SU-DHL-6 (cell line): Measurements from ENCODE around the gene RPS3.

Experiments
- H2AFZ ChIP-seq: fragments of 200-600 bp; sonication (generic); 2 replicates; pipeline ENCODE4 v1.6.1; 2014; ENCODE audit warnings: low read depth, mild to moderate bottlenecking, moderate library complexity, mixed read lengths, antibody characterized with exemption, low read length; ENCODE audit not compliant: severe bottlenecking
- H3F3A ChIP-seq: fragments of 200-600 bp; shearing (Covaris generic); 2 replicates; pipeline ENCODE4 v1.6.0; 2016; ENCODE audit warnings: antibody characterized with exemption, mild to moderate bottlenecking; ENCODE audit not compliant: insufficient read depth
- H3K27ac ChIP-seq: fragments of 200-600 bp; sonication (generic); 2 replicates; pipeline ENCODE4 v1.5.1; 2016; ENCODE audit warnings: low read depth, mild to moderate bottlenecking, low read length, moderate library complexity, mixed read lengths
- H3K27me3 ChIP-seq: fragments of 200-600 bp; sonication (generic), shearing (Covaris generic); 2 replicates; pipeline ENCODE4 v1.6.0; 2014; ENCODE audit warnings: mild to moderate bottlenecking, low read length
- H3K36me3 ChIP-seq: fragments of 200-600 bp; sonication (generic); 2 replicates; pipeline ENCODE4 v1.6.1; 2014; ENCODE audit warnings: mild to moderate bottlenecking, low read length, mixed read lengths
- H3K4me2 ChIP-seq: fragments of 300-600, 200-600 bp; shearing (Covaris generic), sonication (generic); 2 replicates; pipeline ENCODE4 v1.6.0; 2014; ENCODE audit warnings: low read length, low read depth, mild to moderate bottlenecking; ENCODE audit not compliant: poor library complexity, severe bottlenecking
- H3K4me3 ChIP-seq: fragments of 200-600 bp; sonication (generic); 2 replicates; pipeline ENCODE4 v1.5.1; 2014; ENCODE audit warnings: antibody characterized with exemption, low read length, mild to moderate bottlenecking, mixed read lengths; ENCODE audit not compliant: insufficient read depth, poor library complexity, severe bottlenecking
- H3K79me2 ChIP-seq: fragments of 200-600 bp; sonication (generic); 2 replicates; pipeline ENCODE4 v1.6.1; 2014; ENCODE audit warnings: mild to moderate bottlenecking, low read length, moderate library complexity; ENCODE audit not compliant: insufficient read depth
- H3K9ac ChIP-seq: fragments of 200-600 bp; sonication (generic); 2 replicates; pipeline ENCODE4 v1.7.0; 2014; ENCODE audit warnings: mild to moderate bottlenecking, low read length
- H3K9me2 ChIP-seq: fragments of 200-600 bp; sonication (generic); replicated peaks from 2 replicates; pipeline ENCODE4 v1.6.1; 2014; ENCODE audit warnings: low read length; ENCODE audit not compliant: insufficient read depth
- H3K9me3 ChIP-seq: fragments of 200-600 bp; sonication (generic); 2 replicates; pipeline ENCODE4 v1.6.1; 2014; ENCODE audit warnings: low read length, mixed read lengths; ENCODE audit not compliant: insufficient read depth
- H4K20me1 ChIP-seq: fragments of 200-600 bp; sonication (generic); 2 replicates; pipeline ENCODE4 v1.6.1; 2014; ENCODE audit warnings: low read depth, mild to moderate bottlenecking, antibody characterized with exemption, low read length, moderate library complexity, mixed read lengths
- EZH2phosphoT487 ChIP-seq: fragments of 200-600 bp; sonication (generic), shearing (Covaris generic); conservative IDR thresholded peaks from 2 replicates; pipeline ENCODE4 v1.6.1; 2018; ENCODE audit warnings: mild to moderate bottlenecking, antibody characterized with exemption, low read length, moderate library complexity, mixed read lengths
- TF ChIP-seq, protein P1 (sequence below): fragments of 200-600 bp; sonication (generic); IDR thresholded peaks from one replicate; pipeline ENCODE4 v1.5.1; 2017; ENCODE audit warnings: antibody characterized with exemption, mild to moderate bottlenecking, low read length, moderate library complexity; ENCODE audit not compliant: insufficient read depth, poor library complexity, severe bottlenecking

Gene RPS3

DNA sequence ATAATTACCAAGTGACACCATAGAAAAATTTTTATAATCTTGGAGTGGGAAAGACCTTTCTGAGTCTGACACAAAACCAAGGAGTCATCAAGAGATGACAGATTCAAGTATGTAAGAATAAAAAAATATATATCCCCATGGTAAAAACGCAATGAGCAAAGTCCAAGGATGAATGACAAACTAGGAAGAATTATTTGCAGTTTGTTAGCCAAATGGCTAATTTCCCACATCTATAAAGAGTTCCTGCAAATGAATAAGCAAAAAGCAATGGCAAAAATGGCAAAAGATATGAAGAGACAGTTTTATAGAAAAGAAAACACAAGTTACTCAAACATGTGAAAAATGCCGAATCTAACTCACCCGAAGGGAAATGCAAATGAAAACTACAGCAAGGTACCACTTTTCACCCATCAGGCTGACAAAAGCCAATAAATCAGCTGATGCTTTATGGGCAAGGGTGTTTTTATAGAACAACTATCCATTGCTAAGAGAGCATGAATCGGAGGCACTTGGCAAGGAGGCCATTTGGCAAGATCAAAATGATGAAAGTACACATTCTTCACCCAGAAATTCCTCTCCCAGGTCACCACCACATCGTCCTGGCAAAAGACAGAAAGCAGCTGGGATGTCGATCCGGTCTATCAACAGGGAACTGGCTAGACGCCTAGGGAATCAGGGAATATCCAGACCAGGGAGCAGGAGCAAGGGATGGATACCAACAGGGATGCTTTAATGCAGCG is 54.8 kb downstream of the RPS3 start:
- H2AFZ ChIP-seq = no peak overlapping the region
- H3K27ac ChIP-seq = no peak overlapping the region
- no peaks in the 10 kb centered on the region for H4K20me1 ChIP-seq
- no peaks in the 10 kb centered on the region for H3K79me2 ChIP-seq
- H3K9me2 ChIP-seq = no peaks in the 10 kb centered on the region
- H3K9me3 ChIP-seq = no peaks in the 10 kb centered on the region
- no peak overlapping the region for H3K4me3 ChIP-seq
- no peak overlapping the region for H3K9ac ChIP-seq
- no peaks in the 10 kb centered on the region for H3F3A ChIP-seq
- no peak for TF ChIP-seq EZH2phosphoT487
- TF ChIP-seq, protein P1, sequence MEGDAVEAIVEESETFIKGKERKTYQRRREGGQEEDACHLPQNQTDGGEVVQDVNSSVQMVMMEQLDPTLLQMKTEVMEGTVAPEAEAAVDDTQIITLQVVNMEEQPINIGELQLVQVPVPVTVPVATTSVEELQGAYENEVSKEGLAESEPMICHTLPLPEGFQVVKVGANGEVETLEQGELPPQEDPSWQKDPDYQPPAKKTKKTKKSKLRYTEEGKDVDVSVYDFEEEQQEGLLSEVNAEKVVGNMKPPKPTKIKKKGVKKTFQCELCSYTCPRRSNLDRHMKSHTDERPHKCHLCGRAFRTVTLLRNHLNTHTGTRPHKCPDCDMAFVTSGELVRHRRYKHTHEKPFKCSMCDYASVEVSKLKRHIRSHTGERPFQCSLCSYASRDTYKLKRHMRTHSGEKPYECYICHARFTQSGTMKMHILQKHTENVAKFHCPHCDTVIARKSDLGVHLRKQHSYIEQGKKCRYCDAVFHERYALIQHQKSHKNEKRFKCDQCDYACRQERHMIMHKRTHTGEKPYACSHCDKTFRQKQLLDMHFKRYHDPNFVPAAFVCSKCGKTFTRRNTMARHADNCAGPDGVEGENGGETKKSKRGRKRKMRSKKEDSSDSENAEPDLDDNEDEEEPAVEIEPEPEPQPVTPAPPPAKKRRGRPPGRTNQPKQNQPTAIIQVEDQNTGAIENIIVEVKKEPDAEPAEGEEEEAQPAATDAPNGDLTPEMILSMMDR = no peak
- no peaks in the 10 kb centered on the region for H3K27me3 ChIP-seq
- no peak overlapping the region for H3K4me2 ChIP-seq
- H3K36me3 ChIP-seq = no peaks in the 10 kb centered on the region

DNA sequence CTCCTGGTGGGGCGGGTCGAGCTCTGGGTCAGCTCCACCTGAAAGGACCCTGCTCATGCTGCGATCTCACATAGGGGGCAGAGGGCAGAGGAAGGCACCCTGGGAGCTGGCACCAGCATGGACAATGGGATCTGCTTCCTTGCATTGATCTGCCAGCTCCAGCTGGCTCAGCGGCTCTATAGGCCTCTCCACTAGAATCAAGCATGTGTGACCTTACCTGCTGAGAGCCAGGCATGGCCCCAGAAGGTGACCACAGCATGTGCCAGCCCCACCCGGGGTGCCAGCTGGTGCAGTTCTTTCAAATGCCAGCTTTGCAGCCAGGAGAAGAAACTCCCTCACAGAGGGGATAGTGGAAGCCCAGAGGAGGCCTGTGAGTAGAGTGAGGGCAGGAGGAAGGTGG is 55.7 kb downstream of the RPS3 start:
- Histone ChIP-seq H4K20me1 (no peaks in the 10 kb centered on the region), H3K36me3 (no peaks in the 10 kb centered on the region), H3K9me2 (no peaks in the 10 kb centered on the region), H3K4me3 (no peak overlapping the region), H3F3A (no peaks in the 10 kb centered on the region), H3K9ac (no peak overlapping the region), H3K4me2 (no peak overlapping the region), H2AFZ (no peak overlapping the region), H3K27ac (no peak overlapping the region), H3K9me3 (no peaks in the 10 kb centered on the region), H3K27me3 (no peaks in the 10 kb centered on the region), H3K79me2 (no peaks in the 10 kb centered on the region)
- TF ChIP-seq, protein P1 = no peak
- TF ChIP-seq EZH2phosphoT487 = no peak
